A673 (cell line): ENCODE measurements around the gene ABCD1. TPM values are rescaled to one million over a fixed set of nuclear protein-coding genes. Genes with fewer than 3 reads are reported as not detected.

Experiments used
- BruUV-seq: library from RNA; stranded (reverse); fragments of 400-500 nt; replicated peaks from 2 replicates; lab custom pipeline; 2021; lab: Mats Ljungman, UMichigan
- CTCF ChIA-PET: fragments of 300-600 bp; sonication (Branson Sonifier 250); formaldehyde crosslinking; loops from one replicate; lab custom pipeline; 2022; ENCODE audit warnings: antibody characterized with exemption; lab: Charles Lee
- POLR2A ChIA-PET: fragments of 300-600 bp; sonication (Branson Sonifier 250); formaldehyde crosslinking; loops from one replicate; lab custom pipeline; 2022; ENCODE audit warnings: antibody characterized with exemption; ENCODE audit not compliant: low non-redundant PET; lab: Charles Lee
- DNase-seq: peaks from one replicate; pipeline ENCODE4 v3.0.0-alpha.2; 2015; ENCODE audit warnings: low spot score
- H3K27ac ChIP-seq: fragments of 200-600 bp; sonication (generic); 2 replicates; pipeline ENCODE4 v1.5.1; 2016; ENCODE audit warnings: mixed run types, low read depth, mild to moderate bottlenecking, mixed read lengths, antibody characterized with exemption, low read length; ENCODE audit not compliant: poor library complexity, severe bottlenecking
- H3K27me3 ChIP-seq: fragments of 200-600 bp; sonication (generic); replicated peaks from 2 replicates; pipeline ENCODE4 v1.6.1; 2017; ENCODE audit warnings: mixed run types, low read depth, mild to moderate bottlenecking, mixed read lengths, antibody characterized with exemption, low read length; ENCODE audit not compliant: insufficient read depth, poor library complexity
- H3K36me3 ChIP-seq: fragments of 200-600 bp; sonication (generic); 2 replicates; pipeline ENCODE4 v1.6.1; 2016; ENCODE audit warnings: mixed run types, mild to moderate bottlenecking, mixed read lengths, antibody characterized with exemption, low read length; ENCODE audit not compliant: insufficient read depth, poor library complexity, severe bottlenecking
- H3K4me1 ChIP-seq: fragments of 200-600 bp; sonication (generic); 2 replicates; pipeline ENCODE4 v1.6.1; 2017; ENCODE audit warnings: mixed run types, mild to moderate bottlenecking, mixed read lengths, antibody characterized with exemption, low read length; ENCODE audit not compliant: insufficient read depth, poor library complexity, severe bottlenecking
- H3K4me3 ChIP-seq: fragments of 200-600 bp; sonication (generic); 2 replicates; pipeline ENCODE4 v1.5.1; 2016; ENCODE audit warnings: low read depth, mixed run types, mild to moderate bottlenecking, mixed read lengths, low read length; ENCODE audit not compliant: poor library complexity, severe bottlenecking
- H3K9me3 ChIP-seq: fragments of 200-600 bp; sonication (generic); 2 replicates; pipeline ENCODE4 v1.6.1; 2016; ENCODE audit warnings: mixed run types, low read depth, mild to moderate bottlenecking, mixed read lengths, antibody characterized with exemption, low read length; ENCODE audit not compliant: poor library complexity, severe bottlenecking
- EZH2 ChIP-seq: fragments of 200-600 bp; sonication (generic); IDR thresholded peaks from 2 replicates; pipeline ENCODE4 v1.6.1; 2017; ENCODE audit warnings: borderline replicate concordance, low read depth, mild to moderate bottlenecking, mixed read lengths, antibody characterized with exemption, low read length; ENCODE audit not compliant: poor library complexity, severe bottlenecking
- intact Hi-C: fragments of 100-400 bp; cut with micrococcal nuclease; formaldehyde crosslinking; loops from one replicate; pipeline ENCODE4 v1.10.0; 2022; ENCODE audit not compliant: unreplicated experiment
- total RNA-seq: library from RNA; stranded (reverse); gene quantifications from 2 replicates; pipeline ENCODE4 v1.2.3, GENCODE V29; 2021
- TF ChIP-seq, protein P1 (sequence below): fragments of 300-800, 200-600 bp; sonication (generic); conservative IDR thresholded peaks from 2 replicates; pipeline ENCODE4 v1.5.1; 2017; ENCODE audit warnings: low read depth, mild to moderate bottlenecking, antibody characterized with exemption, low read length, moderate library complexity, mixed read lengths

Gene ABCD1
- total RNA-seq, 1 experiment from 2014 or later, result 7.8 TPM

DNA sequence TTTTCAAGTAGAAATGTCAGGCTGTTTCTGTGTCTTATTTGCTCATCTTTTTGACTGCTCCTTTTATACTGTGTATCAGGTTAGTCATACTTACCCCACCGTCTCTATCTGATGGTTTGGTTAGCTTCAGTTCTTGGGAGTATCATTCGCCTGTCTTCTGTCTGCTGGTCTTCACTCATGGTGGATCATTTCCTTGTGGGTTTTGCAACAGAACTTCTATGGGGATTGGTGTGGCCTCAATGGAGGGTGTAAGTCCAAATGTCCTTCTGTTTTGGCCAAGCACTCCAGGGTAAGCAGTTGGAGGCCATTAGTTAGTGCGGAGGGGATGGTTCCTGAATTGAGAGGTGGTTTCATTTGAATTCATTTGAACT lies 7.2 kb downstream of the ABCD1 start:
- BruUV-seq, result no TSS peak

DNA sequence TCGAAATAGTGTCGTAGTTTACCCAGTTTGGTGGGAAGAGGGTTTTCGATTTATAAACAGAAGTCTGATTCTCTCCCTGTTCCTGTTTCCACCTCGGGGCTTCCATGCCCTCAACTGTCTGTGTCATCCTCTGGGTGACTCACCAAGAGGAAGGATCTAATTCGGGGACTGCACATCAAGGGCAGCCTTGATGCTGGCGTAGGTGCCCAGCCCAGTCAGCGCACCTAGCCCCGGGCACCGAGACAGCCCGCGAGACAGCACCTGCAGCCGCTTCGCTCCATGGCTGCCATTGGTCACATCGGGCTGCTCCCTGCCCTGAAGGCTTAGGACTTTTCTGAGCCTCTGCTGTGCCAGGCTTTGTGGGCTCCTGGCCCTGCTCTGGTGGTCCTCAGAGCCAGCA lies 7.7 kb downstream of the ABCD1 start:
- intact Hi-C loops, result no loop called here
- no peak for DNase-seq
- CTCF ChIA-PET, result no interaction called here
- no TSS peak for BruUV-seq
- POLR2A ChIA-PET, result no interaction called here
- Histone ChIP-seq H3K9me3 (no peaks in the 10 kb centered on the region), H3K27me3 (no peaks in the 10 kb centered on the region), H3K36me3 (no peaks in the 10 kb centered on the region), H3K4me3 (no peak overlapping the region), H3K4me1 (no peaks in the 10 kb centered on the region), H3K27ac (no peak overlapping the region)
- TF ChIP-seq EZH2, result no peak
- TF ChIP-seq, protein P1, sequence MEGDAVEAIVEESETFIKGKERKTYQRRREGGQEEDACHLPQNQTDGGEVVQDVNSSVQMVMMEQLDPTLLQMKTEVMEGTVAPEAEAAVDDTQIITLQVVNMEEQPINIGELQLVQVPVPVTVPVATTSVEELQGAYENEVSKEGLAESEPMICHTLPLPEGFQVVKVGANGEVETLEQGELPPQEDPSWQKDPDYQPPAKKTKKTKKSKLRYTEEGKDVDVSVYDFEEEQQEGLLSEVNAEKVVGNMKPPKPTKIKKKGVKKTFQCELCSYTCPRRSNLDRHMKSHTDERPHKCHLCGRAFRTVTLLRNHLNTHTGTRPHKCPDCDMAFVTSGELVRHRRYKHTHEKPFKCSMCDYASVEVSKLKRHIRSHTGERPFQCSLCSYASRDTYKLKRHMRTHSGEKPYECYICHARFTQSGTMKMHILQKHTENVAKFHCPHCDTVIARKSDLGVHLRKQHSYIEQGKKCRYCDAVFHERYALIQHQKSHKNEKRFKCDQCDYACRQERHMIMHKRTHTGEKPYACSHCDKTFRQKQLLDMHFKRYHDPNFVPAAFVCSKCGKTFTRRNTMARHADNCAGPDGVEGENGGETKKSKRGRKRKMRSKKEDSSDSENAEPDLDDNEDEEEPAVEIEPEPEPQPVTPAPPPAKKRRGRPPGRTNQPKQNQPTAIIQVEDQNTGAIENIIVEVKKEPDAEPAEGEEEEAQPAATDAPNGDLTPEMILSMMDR, result no peak

More for the DNA sequence above, 7.2 kb downstream of the ABCD1 start:
- no peak for DNase-seq
- TF ChIP-seq EZH2, result no peak
- TF ChIP-seq, protein P1, result no peak
- POLR2A ChIA-PET, result no interaction called here
- peaks cover 3% of the 10 kb centered on the region for H3K4me1 ChIP-seq
- no peak overlapping the region for H3K4me3 ChIP-seq
- no peaks in the 10 kb centered on the region for H3K9me3 ChIP-seq
- no peaks in the 10 kb centered on the region for H3K36me3 ChIP-seq
- no peaks in the 10 kb centered on the region for H3K27me3 ChIP-seq
- no peak overlapping the region for H3K27ac ChIP-seq
- intact Hi-C loops, result no loop called here
- CTCF ChIA-PET, result no interaction called here

DNA sequence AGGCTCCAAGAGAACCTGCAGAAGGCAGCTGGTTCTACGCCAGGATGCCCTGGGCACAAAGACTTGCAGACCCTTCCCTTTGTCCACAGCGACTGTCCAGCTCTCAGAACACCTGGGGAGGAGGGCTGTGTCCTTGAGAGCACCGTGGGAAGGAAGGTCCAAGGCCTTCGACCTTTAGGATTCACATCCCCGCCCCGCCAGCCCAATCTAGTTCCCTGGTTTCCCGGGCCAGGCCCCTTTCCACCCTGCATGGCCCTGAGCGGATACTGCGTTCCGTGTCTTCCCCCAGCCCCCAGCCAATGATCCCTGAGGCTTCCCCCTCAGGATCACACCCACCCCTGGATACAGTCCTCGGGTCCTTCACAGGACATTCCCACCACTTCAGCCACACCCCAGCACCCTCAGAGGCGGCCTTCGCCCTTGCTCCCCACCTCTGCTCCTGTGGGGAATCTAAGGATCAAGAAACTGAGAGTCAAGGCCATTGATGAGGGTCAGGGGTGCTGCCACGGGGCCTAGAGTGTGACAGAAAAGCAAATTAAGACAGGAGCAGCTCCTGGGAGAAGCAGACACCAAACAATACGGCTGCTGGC lies 9.1 kb downstream of the ABCD1 start:
- intact Hi-C loops, result no loop called here
- BruUV-seq, result no TSS peak
- ChIA-PET CTCF (no interaction called here), POLR2A (no interaction called here)
- DNase-seq, result no peak
- H3K27me3 ChIP-seq, result no peaks in the 10 kb centered on the region
- no peaks in the 10 kb centered on the region for H3K36me3 ChIP-seq
- TF ChIP-seq EZH2, result no peak
- TF ChIP-seq, protein P1, result no peak
- no peak overlapping the region for H3K27ac ChIP-seq
- H3K9me3 ChIP-seq, result no peaks in the 10 kb centered on the region
- no peaks in the 10 kb centered on the region for H3K4me1 ChIP-seq
- H3K4me3 ChIP-seq, result no peak overlapping the region
